ENCODE results near the gene STH.
"Not testable (repeated sequence)": the region's sequence is repeated elsewhere in the genome, so short reads cannot be mapped to it uniquely, and the experiment has no call there.

- TF ChIP-seq CTCF (tag by site-specific recombination; IDR thresholded peaks at IDR 0.05); KLF1 (tag by site-specific recombination; IDR thresholded peaks at IDR 0.05); ZNF175 (tag by site-specific recombination; IDR thresholded peaks at IDR 0.05); ZNF529 (tag by site-specific recombination; IDR thresholded peaks at IDR 0.05; ENCODE audit: insufficient replicate concordance); REST (tag by site-specific recombination; IDR thresholded peaks at IDR 0.05); ZNF549 (tag by site-specific recombination; IDR thresholded peaks at IDR 0.05); HOXA7 (CRISPR knock-in tag; IDR thresholded peaks at IDR 0.05; ENCODE audit: borderline replicate concordance); ZNF423 (tag by site-specific recombination; IDR thresholded peaks at IDR 0.05); ZNF174 (tag by site-specific recombination; IDR thresholded peaks at IDR 0.05): not testable (repeated sequence)
- TF ChIP-seq, protein P1, sequence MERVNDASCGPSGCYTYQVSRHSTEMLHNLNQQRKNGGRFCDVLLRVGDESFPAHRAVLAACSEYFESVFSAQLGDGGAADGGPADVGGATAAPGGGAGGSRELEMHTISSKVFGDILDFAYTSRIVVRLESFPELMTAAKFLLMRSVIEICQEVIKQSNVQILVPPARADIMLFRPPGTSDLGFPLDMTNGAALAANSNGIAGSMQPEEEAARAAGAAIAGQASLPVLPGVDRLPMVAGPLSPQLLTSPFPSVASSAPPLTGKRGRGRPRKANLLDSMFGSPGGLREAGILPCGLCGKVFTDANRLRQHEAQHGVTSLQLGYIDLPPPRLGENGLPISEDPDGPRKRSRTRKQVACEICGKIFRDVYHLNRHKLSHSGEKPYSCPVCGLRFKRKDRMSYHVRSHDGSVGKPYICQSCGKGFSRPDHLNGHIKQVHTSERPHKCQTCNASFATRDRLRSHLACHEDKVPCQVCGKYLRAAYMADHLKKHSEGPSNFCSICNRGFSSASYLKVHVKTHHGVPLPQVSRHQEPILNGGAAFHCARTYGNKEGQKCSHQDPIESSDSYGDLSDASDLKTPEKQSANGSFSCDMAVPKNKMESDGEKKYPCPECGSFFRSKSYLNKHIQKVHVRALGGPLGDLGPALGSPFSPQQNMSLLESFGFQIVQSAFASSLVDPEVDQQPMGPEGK (tag by site-specific recombination; IDR thresholded peaks at IDR 0.05), result not testable (repeated sequence)
These were observed 20.4 kb downstream of the STH start for GRCh38 chr17:46019408-46019925.

Data from HEK293 (cell line).